AG09309 (cell line): Measurements from ENCODE around the gene COX11.
A peak's percentile ranks its signal among the peaks of the same experiment; 100 is the strongest.

ENCODE experiments used
- DNase-seq: peaks from one replicate; pipeline ENCODE4 v3.0.0-alpha.2; 2010; ENCODE audit warnings: low read depth
- H3K4me3 ChIP-seq: 2 replicates; pipeline ENCODE4 v1.5.1; 2011; ENCODE audit warnings: mild to moderate bottlenecking, low read depth, low read length, moderate library complexity; ENCODE audit not compliant: control insufficient read depth
- CTCF ChIP-seq: IDR thresholded peaks from 2 replicates; pipeline ENCODE4 v1.5.1; 2011; ENCODE audit warnings: mild to moderate bottlenecking, low read depth, low read length, inconsistent platforms; ENCODE audit not compliant: insufficient read depth, control insufficient read depth; ENCODE audit errors: missing control alignments

Gene COX11

GRCh38 chr17:54969658-54970572 is 1.5 kb upstream of the COX11 start:
- H3K4me3 ChIP-seq = peak overlapping the region; percentile 99
- DNase-seq = no peak
- no peak for TF ChIP-seq CTCF

GRCh38 chr17:54968988-54969332 is 506 bp upstream of the COX11 start:
- TF ChIP-seq CTCF = no peak
- no peak for DNase-seq
- H3K4me3 ChIP-seq = peak overlapping the region; percentile 99

GRCh38 chr17:54967621-54968261 is 713 bp downstream of the COX11 start:
- TF ChIP-seq CTCF = no peak
- H3K4me3 ChIP-seq = peak overlapping the region; percentile 99

GRCh38 chr17:54956791-54957190 is 11.7 kb downstream of the COX11 start:
- TF ChIP-seq CTCF = no peak
- DNase-seq = no peak

More at GRCh38 chr17:54967621-54968261, 713 bp downstream of the COX11 start:
- no peak for DNase-seq

GRCh38 chr17:54951286-54951685 is 17.2 kb downstream of the COX11 start:
- H3K4me3 ChIP-seq = no peak overlapping the region
- TF ChIP-seq CTCF = no peak
- no peak for DNase-seq

More at GRCh38 chr17:54956791-54957190, 11.7 kb downstream of the COX11 start:
- H3K4me3 ChIP-seq = no peak overlapping the region

- no peak for TF ChIP-seq CTCF
- no peak overlapping the region for H3K4me3 ChIP-seq
- DNase-seq = no peak
Observed at GRCh38 chr17:54950116-54950515, 18.3 kb downstream of the COX11 start.
